Esophagus muscularis mucosa (tissue), 3 donors: ENCODE measurements around the gene REXO2.

Experiments used
- CTCF ChIP-seq, 3 experiments: fragments of 200-600 bp in 2 of 3; fragments of 450-650 bp in 1 of 3; sonication (generic) in 2 of 3; IDR thresholded peaks; one replicate each; pipeline ENCODE4 v1.5.1; 2017 to 2019; ENCODE audit warnings: antibody characterized with exemption in 3 of 3, mild to moderate bottlenecking in 2 of 3, moderate library complexity in 1 of 3
- POLR2A ChIP-seq: fragments of 450-650 bp; IDR thresholded peaks from one replicate; pipeline ENCODE4 v1.6.1; 2017; ENCODE audit warnings: antibody characterized with exemption, moderate library complexity, mild to moderate bottlenecking, low read depth
- POLR2AphosphoS5 ChIP-seq, 2 donors: sonication (generic); formaldehyde crosslinking; IDR thresholded peaks; one replicate each; pipeline ENCODE4 v1.6.1; 2017; ENCODE audit warnings: antibody characterized with exemption in 2 of 2

- TF ChIP-seq CTCF (IDR thresholded peaks at IDR 0.05) (no peak), POLR2A (no peak), POLR2AphosphoS5 (IDR thresholded peaks at IDR 0.05) (no peak)
Measured at GRCh38 chr11:114399490-114400215, 39.6 kb upstream of the REXO2 start.
